ENCODE measurements around the gene NUF2. TPM values are rescaled to one million over a fixed set of nuclear protein-coding genes. Genes with fewer than 3 reads are reported as not detected.
"Not testable (repeated sequence)": the region's sequence is repeated elsewhere in the genome, so short reads cannot be mapped to it uniquely, and the experiment has no call there.

NUF2 gene
- total RNA-seq, 1 donor from 2014 or later, result 14.9 TPM

DNA sequence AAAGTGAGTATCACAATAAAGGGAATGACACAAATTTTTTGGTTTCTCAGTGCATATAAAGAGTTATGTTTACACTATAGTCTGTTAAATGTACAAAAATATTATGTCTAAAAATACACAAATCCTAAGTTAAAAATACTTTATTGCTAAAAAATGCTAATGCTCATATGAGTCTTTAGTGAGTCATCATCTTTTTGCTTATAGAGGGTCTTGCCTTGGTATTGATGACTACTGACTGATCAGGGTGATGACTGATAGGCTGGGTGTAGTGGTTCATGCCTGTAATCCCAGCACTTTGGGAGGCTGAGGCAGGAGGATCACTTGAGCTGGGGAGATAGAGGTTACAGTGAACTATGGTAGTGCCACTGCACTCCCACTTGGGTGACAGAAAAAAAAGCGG lies 12.9 kb upstream of the NUF2 start:
- no peak for DNase-seq (ENCODE audit: low spot score in 2 of 2, unreplicated experiment in 2 of 2)
- Mint-ChIP-seq H3K36me3 (peaks cover 2% of the 10 kb centered on the region), H3K9me3 (peaks cover 5% of the 10 kb centered on the region), H3K27ac (no peak overlapping the region), H3K4me3 (no peak overlapping the region), H3K27me3 (ENCODE audit: low read depth) (no peaks in the 10 kb centered on the region), H3K4me1 (peaks cover 9% of the 10 kb centered on the region)
- TF ChIP-seq, protein P1, sequence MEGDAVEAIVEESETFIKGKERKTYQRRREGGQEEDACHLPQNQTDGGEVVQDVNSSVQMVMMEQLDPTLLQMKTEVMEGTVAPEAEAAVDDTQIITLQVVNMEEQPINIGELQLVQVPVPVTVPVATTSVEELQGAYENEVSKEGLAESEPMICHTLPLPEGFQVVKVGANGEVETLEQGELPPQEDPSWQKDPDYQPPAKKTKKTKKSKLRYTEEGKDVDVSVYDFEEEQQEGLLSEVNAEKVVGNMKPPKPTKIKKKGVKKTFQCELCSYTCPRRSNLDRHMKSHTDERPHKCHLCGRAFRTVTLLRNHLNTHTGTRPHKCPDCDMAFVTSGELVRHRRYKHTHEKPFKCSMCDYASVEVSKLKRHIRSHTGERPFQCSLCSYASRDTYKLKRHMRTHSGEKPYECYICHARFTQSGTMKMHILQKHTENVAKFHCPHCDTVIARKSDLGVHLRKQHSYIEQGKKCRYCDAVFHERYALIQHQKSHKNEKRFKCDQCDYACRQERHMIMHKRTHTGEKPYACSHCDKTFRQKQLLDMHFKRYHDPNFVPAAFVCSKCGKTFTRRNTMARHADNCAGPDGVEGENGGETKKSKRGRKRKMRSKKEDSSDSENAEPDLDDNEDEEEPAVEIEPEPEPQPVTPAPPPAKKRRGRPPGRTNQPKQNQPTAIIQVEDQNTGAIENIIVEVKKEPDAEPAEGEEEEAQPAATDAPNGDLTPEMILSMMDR (IDR thresholded peaks at IDR 0.05; ENCODE audit: unreplicated experiment), result no peak

DNA sequence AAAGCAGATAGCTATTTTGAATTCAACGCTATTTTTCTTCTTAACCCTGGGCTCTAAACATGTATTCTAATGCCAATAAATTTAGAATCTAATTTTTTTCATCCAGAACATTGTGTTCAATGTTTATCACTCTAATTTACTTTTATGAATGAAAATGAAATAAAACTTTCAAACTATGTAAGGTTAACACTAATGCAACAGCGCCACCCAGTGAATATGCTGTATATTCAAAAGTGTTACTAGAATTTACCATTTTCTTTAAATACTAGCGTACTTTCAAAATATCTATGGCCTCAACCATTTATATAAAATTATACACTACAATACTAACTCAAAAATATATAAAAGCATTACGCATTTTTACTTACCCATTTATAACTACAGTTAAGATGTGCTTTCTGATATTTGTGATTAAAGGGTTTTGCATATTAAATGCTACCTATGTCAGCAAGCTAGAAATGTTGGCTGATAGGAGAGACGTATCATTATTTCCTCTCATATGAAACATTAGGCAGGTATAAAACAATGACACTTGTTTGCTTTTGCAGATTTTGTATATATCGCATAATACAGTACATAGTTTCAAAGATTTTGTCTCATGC lies 5.9 kb upstream of the NUF2 start:
- Mint-ChIP-seq H3K9me3 (peaks cover 2% of the 10 kb centered on the region), H3K36me3 (no peaks in the 10 kb centered on the region), H3K27me3 (ENCODE audit: low read depth) (no peaks in the 10 kb centered on the region), H3K4me3 (no peak overlapping the region), H3K4me1 (peaks cover 11% of the 10 kb centered on the region), H3K27ac (no peak overlapping the region)
- TF ChIP-seq, protein P1 (IDR thresholded peaks at IDR 0.05; ENCODE audit: unreplicated experiment), result peak; percentile 91
- peak; percentile 32 to 57 for DNase-seq (ENCODE audit: low spot score in 2 of 2, unreplicated experiment in 2 of 2)

DNA sequence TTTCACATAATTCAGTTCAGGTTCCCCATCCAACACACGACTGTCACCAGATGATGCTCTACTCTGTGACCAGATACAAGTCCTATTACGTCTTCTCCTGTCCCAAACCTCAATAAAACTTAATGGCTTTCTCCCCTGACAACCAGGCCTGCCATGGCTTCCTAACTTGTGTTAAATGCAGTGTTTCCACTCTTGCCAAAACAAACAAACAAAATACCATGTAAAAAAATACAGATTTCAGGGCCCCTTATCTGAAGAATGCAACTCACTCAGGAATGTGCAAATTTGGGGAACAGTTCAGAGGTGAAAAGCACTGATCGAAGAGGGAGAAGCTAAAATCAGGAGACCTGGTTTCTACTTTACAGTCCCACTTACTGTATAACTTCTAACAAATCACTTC lies 863 bp upstream of the NUF2 start:
- TF ChIP-seq, protein P1 (IDR thresholded peaks at IDR 0.05; ENCODE audit: unreplicated experiment), result no peak
- no peak for DNase-seq (ENCODE audit: low spot score in 2 of 2, unreplicated experiment in 2 of 2)
- Mint-ChIP-seq H3K36me3 (no peaks in the 10 kb centered on the region), H3K9me3 (no peaks in the 10 kb centered on the region), H3K4me3 (peak overlapping the region; percentile 94), H3K27me3 (ENCODE audit: low read depth) (no peaks in the 10 kb centered on the region), H3K4me1 (peaks cover 20% of the 10 kb centered on the region), H3K27ac (peak overlapping the region; percentile 99)

DNA sequence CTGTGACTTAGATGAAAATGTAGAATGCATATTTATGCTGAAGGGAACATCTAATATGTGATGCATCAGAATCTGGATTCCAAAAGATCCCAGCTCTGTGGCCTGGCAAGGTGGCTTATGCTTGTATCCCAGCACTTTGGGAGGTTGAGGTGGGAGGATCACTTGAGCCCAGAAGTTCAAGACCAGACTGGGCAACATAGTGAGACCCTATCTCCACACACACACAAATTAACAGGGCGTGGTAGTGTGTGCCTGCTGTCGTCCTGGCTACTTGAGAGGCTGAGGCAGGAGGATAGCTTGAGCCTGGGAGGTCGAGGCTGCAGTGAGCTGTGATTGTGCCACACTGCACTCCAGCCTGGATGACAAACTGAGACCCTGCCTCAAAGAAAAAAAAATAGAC lies 1.6 kb downstream of the NUF2 start:
- Mint-ChIP-seq H3K4me3 (peak overlapping the region; percentile 94), H3K4me1 (peaks cover 20% of the 10 kb centered on the region)
- not testable (repeated sequence) for H3K27ac Mint-ChIP-seq; H3K9me3 Mint-ChIP-seq; H3K27me3 Mint-ChIP-seq (ENCODE audit: low read depth); DNase-seq (ENCODE audit: low spot score in 2 of 2, unreplicated experiment in 2 of 2); H3K36me3 Mint-ChIP-seq

DNA sequence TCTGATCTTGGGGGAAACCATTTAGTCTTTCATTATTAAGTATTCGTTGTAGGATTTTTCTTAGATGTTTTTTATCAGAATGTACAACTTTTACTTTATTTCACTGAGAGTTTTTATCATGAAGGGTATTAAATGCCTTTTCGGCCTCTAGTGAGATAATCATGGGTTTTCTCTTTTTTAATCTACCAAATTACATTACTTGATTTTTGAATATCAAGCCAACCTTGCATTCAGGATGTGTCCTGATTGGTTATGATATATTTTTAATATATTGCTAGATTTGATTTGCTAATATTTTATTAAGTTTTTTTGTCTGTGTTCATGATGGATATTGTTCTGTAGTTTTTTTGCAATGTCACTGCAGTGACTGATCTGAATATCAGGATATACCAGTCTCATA lies 9.4 kb downstream of the NUF2 start:
- Mint-ChIP-seq H3K9me3 (peaks cover 44% of the 10 kb centered on the region), H3K27me3 (ENCODE audit: low read depth) (no peaks in the 10 kb centered on the region), H3K4me3 (no peak overlapping the region), H3K27ac (no peak overlapping the region), H3K4me1 (no peaks in the 10 kb centered on the region), H3K36me3 (peaks cover 62% of the 10 kb centered on the region)
- TF ChIP-seq, protein P1 (IDR thresholded peaks at IDR 0.05; ENCODE audit: unreplicated experiment), result no peak
- DNase-seq (ENCODE audit: low spot score in 2 of 2, unreplicated experiment in 2 of 2), result no peak

DNA sequence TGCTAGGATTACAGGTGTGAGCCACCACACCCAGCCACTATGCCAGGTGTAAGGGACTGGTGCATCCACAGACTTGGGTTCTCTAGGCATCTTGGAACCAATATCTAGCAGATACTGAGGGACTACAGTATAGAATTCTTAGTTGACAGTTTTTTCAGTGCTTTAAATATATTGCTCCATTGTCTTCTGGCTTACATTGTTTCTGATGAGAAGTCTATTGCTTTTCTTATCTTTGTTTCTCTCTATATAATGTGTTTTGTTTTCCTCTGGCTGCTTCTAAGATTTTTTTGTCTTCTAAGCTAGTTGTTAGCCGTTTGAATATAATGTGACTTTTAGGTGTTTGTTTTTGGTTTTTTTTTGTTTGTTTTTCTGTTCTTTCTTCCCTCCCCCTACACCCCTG lies 13.5 kb downstream of the NUF2 start:
- H3K4me3 Mint-ChIP-seq, result no peak overlapping the region

More for the DNA sequence above, 13.5 kb downstream of the NUF2 start:
- Mint-ChIP-seq H3K9me3 (peaks cover 39% of the 10 kb centered on the region), H3K36me3 (peaks cover 51% of the 10 kb centered on the region), H3K27me3 (ENCODE audit: low read depth) (no peaks in the 10 kb centered on the region), H3K27ac (no peak overlapping the region), H3K4me1 (no peaks in the 10 kb centered on the region)
- TF ChIP-seq, protein P1 (IDR thresholded peaks at IDR 0.05; ENCODE audit: unreplicated experiment), result no peak
- DNase-seq (ENCODE audit: low spot score in 2 of 2, unreplicated experiment in 2 of 2), result no peak

All from mesothelial cell of epicardium (in vitro differentiated cells).